ENCODE measurements around the gene MSI2.

The MSI2 gene

DNA sequence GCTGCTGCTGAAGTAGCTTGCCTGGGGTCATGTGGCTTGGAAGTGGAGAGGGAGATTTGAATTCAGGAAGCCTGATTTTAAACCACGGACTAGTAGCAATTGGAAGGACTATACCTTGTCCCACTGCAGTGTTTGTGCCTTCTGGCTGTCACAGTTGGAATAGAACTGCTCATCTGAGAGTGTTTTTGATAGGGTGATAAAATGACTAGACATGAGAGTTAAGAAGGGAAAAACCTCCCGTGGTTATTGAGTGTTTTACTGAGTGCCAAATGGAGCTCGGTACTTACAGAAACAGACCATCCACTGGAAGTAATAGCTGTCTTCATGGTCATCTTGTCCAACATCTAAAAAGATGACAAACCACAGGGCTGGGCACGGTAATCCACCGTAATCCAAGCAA is 70.4 kb downstream of the MSI2 start:
- Histone ChIP-seq H3K36me3 (ENCODE audit: insufficient read depth, low read length) (peaks cover 6% of the 10 kb centered on the region), H3K4me2 (ENCODE audit: low read length) (no peak overlapping the region), H3K9me3 (replicated peaks; ENCODE audit: low read length) (no peaks in the 10 kb centered on the region), H3K4me1 (ENCODE audit: control insufficient read depth, insufficient read depth, low read length) (peaks cover 18% of the 10 kb centered on the region), H3K4me3 (ENCODE audit: low read length) (no peak overlapping the region), H3K9ac (ENCODE audit: low read depth, low read length) (no peak overlapping the region), H3K27me3 (ENCODE audit: control insufficient read depth, insufficient read depth, low read length) (no peaks in the 10 kb centered on the region)

DNA sequence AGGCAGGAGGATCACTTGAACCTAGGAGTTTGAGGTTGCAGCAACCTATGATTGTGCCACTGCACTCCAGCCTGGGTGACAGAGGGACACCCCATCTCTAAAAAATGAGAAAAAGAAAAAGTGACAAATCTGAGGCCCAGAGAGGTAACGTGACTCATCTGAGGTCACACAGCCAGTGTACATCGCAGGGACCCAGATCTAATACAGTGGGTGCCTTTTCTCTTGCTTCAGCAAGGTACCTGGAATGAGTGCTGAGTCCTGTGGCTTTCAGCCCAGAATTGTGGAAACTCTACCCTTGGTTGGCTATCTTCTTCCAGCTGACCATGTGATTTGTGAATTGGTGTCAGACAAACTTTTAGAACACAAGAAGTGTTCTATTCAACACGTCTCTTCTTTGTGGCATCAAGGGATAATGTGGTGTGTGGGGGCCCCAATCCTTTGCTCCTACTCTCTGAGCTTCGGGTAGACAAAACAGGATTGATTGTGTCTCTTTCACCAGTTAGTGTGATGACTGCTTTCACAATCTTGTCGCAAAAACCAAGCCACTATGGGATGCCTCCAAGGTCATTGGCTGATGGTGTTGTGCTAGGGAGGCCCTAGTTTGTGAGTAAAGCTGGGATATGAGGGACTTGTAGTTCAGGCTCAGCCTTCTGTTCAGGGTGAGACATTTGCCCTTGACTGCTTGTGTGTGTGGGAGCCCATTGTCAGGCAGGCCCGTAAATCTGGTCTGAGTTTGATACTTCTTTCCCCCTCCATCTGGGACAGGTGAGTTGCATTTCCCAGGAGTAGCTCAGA is 71.0 kb downstream of the MSI2 start:
- Histone ChIP-seq H3K9me3 (replicated peaks; ENCODE audit: low read length) (no peaks in the 10 kb centered on the region), H3K4me2 (ENCODE audit: low read length) (no peak overlapping the region), H3K4me3 (ENCODE audit: low read length) (no peak overlapping the region), H3K36me3 (ENCODE audit: insufficient read depth, low read length) (peaks cover 6% of the 10 kb centered on the region), H3K4me1 (ENCODE audit: control insufficient read depth, insufficient read depth, low read length) (peaks cover 18% of the 10 kb centered on the region), H3K9ac (ENCODE audit: low read depth, low read length) (no peak overlapping the region), H3K27me3 (ENCODE audit: control insufficient read depth, insufficient read depth, low read length) (no peaks in the 10 kb centered on the region)

DNA sequence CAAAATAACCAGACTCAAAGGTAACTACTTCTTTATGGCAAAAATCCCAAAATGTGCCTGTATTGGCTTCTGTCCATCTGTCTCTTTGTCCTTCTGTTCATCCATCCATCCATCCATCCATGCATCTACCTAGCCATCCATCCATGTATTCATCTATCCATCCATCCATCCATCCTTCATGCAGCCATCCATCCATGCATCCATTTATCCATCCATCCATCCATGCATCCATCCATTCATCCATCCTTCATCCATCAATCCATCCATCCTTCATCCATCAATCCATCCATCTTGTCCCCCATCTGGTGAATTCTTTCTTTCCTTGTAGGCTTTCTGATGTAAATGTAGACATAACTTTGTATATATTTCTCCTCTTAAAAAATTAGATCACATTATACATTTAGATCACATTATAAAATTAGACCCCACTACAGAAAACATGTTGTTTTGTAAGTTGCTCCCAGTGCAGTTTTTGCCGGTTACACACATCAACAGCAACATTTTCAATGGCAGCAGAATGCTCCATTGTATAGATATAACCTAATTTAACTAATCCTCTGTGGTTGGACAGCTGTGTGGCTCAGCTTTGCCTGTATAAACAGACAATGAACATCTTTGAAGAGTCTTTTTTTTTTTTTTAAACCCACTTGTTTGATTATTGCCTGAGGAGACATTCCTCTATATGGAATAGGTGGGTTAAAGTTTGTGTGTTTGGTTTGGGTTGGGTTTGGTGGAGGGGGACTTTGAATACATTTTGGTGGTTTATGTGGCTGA is 72.0 kb downstream of the MSI2 start:
- Histone ChIP-seq H3K36me3 (ENCODE audit: insufficient read depth, low read length) (peaks cover 6% of the 10 kb centered on the region), H3K9me3 (replicated peaks; ENCODE audit: low read length) (no peaks in the 10 kb centered on the region), H3K4me1 (ENCODE audit: control insufficient read depth, insufficient read depth, low read length) (peaks cover 18% of the 10 kb centered on the region), H3K9ac (ENCODE audit: low read depth, low read length) (no peak overlapping the region), H3K4me2 (ENCODE audit: low read length) (no peak overlapping the region), H3K27me3 (ENCODE audit: control insufficient read depth, insufficient read depth, low read length) (no peaks in the 10 kb centered on the region), H3K4me3 (ENCODE audit: low read length) (no peak overlapping the region)

DNA sequence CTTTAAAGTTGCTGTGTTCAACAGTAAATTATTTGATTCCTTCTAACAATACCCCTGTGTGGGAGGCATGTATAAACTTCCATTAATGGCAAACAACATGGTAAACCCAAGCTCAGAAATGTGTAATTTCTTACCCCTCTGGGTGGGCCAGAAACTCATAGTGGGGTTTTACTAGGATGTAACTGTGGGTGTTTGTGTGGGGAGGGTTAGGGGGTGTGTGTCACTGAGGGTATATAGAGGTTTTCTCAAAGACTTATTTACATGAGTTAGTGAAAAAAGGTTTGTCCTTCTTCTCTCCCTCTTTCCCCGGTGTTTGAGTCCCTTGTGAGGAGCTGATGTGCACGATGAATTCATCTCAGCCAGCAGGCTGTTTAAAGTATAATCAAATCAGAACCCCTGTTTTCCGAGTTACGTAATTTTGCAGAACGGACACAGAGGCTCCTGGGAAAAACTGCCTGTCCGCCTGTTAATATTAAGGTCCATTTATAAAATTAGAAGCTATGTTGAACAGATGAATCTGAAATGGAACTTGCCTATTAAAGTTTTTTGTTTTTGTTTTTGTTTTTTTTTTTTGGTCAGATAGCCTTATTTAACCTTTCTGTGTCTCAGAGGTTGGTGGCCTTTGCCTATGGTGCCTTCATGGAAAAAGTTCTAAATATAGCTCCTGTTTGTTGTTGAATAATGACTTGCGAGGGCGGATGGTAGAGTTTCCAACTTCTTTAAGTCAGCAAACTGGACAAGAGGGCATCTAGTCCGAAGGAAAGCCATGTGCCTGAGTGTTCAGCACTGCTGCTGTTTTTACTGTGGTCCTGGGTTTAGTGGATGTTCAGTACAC is 73.3 kb downstream of the MSI2 start:
- peaks cover 18% of the 10 kb centered on the region for H3K4me1 ChIP-seq (ENCODE audit: control insufficient read depth, insufficient read depth, low read length)
- no peak overlapping the region for H3K9ac ChIP-seq (ENCODE audit: low read depth, low read length)
- no peaks in the 10 kb centered on the region for H3K9me3 ChIP-seq (replicated peaks; ENCODE audit: low read length)
- H3K27me3 ChIP-seq (ENCODE audit: control insufficient read depth, insufficient read depth, low read length): no peaks in the 10 kb centered on the region
- peak overlapping the region; percentile 45 for H3K4me2 ChIP-seq (ENCODE audit: low read length)
- peaks cover 2% of the 10 kb centered on the region for H3K36me3 ChIP-seq (ENCODE audit: insufficient read depth, low read length)
- no peak overlapping the region for H3K4me3 ChIP-seq (ENCODE audit: low read length)

DNA sequence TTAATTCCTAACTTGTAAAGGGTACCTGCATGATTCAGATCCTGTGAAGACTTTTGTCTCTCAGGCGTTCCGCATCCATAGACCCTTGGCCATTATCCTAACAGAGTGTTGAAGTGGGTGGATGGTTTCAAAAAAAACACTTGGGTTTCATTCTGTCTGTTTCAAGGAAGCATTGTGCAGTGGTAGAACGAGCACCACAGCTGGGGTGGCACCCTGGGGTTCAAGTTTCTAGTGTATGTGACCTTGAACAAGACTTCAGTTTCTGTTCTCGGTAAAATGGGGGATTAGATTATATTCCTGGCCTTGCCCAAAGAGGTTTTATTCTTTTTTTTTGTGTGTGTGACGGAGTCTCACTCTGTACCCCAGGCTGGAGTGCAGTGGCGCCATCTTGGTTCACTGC is 74.3 kb downstream of the MSI2 start:
- no peaks in the 10 kb centered on the region for H3K36me3 ChIP-seq (ENCODE audit: insufficient read depth, low read length)
- H3K4me1 ChIP-seq (ENCODE audit: control insufficient read depth, insufficient read depth, low read length): peaks cover 18% of the 10 kb centered on the region
- H3K4me3 ChIP-seq (ENCODE audit: low read length): no peak overlapping the region

DNA sequence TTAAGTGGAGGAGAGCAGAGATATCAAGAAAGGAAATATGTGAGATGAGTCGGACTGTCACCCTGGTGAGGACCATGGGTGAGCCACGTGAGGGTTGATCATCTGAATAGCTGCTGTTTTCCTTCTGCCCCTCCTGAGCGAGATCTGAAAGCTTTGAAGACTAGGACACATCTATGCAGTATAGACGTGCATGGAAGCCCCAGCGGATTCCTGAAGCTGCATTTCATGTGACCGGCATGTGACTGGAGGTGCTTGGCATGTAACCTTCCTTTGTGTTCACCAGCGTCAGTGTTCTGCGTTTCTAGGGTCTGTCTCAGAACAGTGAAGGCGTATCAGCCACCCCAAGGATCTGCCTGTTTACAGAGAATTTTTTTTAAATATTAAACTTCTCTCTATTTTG is 75.1 kb downstream of the MSI2 start:
- Histone ChIP-seq H3K9me3 (replicated peaks; ENCODE audit: low read length) (no peaks in the 10 kb centered on the region), H3K36me3 (ENCODE audit: insufficient read depth, low read length) (no peaks in the 10 kb centered on the region), H3K4me1 (ENCODE audit: control insufficient read depth, insufficient read depth, low read length) (peaks cover 18% of the 10 kb centered on the region), H3K4me3 (ENCODE audit: low read length) (no peak overlapping the region), H3K9ac (ENCODE audit: low read depth, low read length) (no peak overlapping the region), H3K27me3 (ENCODE audit: control insufficient read depth, insufficient read depth, low read length) (no peaks in the 10 kb centered on the region), H3K4me2 (ENCODE audit: low read length) (no peak overlapping the region)

More for the DNA sequence above, 74.3 kb downstream of the MSI2 start:
- H3K9ac ChIP-seq (ENCODE audit: low read depth, low read length): no peak overlapping the region
- H3K27me3 ChIP-seq (ENCODE audit: control insufficient read depth, insufficient read depth, low read length): no peaks in the 10 kb centered on the region
- no peaks in the 10 kb centered on the region for H3K9me3 ChIP-seq (replicated peaks; ENCODE audit: low read length)
- no peak overlapping the region for H3K4me2 ChIP-seq (ENCODE audit: low read length)

DNA sequence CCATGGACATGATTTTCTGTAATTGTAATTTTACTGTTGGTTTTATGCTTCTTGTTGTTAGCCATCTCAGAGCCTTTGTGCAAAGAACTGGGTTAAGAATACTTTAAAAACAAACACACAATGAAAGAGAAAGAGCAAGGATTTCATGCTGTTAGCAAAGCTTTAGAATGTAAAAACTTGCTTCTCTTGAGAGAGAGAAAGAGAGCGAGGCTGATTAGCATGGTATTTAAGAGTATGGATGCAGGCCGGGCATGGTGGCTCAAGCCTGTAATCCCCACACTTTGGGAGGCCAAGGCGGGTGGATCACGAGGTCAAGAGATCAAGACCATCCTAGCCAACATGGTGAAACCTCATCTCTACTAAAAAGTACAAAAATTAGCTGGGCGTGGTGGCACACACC is 76.2 kb downstream of the MSI2 start:
- Histone ChIP-seq H3K4me1 (ENCODE audit: control insufficient read depth, insufficient read depth, low read length) (peaks cover 18% of the 10 kb centered on the region), H3K4me2 (ENCODE audit: low read length) (no peak overlapping the region), H3K36me3 (ENCODE audit: insufficient read depth, low read length) (no peaks in the 10 kb centered on the region), H3K9me3 (replicated peaks; ENCODE audit: low read length) (no peaks in the 10 kb centered on the region), H3K9ac (ENCODE audit: low read depth, low read length) (no peak overlapping the region), H3K4me3 (ENCODE audit: low read length) (no peak overlapping the region), H3K27me3 (ENCODE audit: control insufficient read depth, insufficient read depth, low read length) (no peaks in the 10 kb centered on the region)

DNA sequence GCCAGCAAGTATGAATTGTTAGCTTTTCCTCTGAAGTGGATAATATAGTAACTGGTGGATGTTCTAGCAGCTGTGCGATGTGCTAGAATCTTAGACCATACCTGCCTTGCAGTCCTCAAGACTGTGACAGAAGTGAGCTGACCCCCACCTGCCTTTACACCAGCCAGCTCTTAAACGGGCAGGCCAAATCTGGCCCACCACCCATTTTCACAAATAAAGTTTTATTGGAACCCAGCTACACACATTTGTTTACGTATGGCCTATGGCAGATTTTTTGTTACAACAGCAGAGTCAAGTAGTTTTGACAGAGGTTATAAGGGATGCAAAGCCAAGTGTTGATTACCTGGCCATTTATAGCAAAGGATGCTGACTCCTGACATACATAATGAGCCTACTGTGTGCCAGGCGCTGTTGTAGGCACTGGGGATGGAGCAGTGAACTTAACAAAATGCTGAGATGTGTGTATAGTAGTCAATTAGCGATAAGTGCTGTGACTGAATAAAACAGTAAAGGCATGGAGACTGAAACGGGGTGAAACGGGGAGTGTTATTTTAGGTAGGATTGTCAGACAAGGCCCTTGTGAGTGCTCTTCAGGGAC is 79.0 kb downstream of the MSI2 start:
- H3K4me1 ChIP-seq (ENCODE audit: control insufficient read depth, insufficient read depth, low read length): no peaks in the 10 kb centered on the region
- no peaks in the 10 kb centered on the region for H3K27me3 ChIP-seq (ENCODE audit: control insufficient read depth, insufficient read depth, low read length)
- no peaks in the 10 kb centered on the region for H3K36me3 ChIP-seq (ENCODE audit: insufficient read depth, low read length)
- no peaks in the 10 kb centered on the region for H3K9me3 ChIP-seq (replicated peaks; ENCODE audit: low read length)
- H3K4me3 ChIP-seq (ENCODE audit: low read length): no peak overlapping the region
- no peak overlapping the region for H3K4me2 ChIP-seq (ENCODE audit: low read length)
- no peak overlapping the region for H3K9ac ChIP-seq (ENCODE audit: low read depth, low read length)

DNA sequence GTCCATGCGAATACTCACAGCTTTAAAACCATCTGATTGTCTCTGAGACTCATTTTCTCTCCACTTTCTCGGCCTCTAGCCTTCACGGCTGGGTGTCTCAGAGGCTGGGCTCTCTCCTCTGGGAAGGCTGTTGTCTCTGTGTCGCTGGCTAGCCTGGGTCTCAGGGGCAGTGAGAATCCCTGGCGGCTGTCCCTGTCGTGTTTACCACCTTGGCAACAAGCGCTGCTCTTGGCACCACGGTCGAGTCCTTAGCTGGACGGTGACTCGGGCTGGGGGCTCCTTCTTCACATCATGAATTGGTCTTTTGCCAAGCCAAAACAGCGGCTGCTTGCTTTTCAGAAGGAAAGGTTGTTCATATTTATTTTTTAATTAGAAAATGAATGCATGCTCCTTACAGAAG is 81.1 kb downstream of the MSI2 start:
- H3K4me2 ChIP-seq (ENCODE audit: low read length): no peak overlapping the region
- H3K27me3 ChIP-seq (ENCODE audit: control insufficient read depth, insufficient read depth, low read length): no peaks in the 10 kb centered on the region
- H3K9me3 ChIP-seq (replicated peaks; ENCODE audit: low read length): no peaks in the 10 kb centered on the region
- no peak overlapping the region for H3K9ac ChIP-seq (ENCODE audit: low read depth, low read length)
- no peaks in the 10 kb centered on the region for H3K4me1 ChIP-seq (ENCODE audit: control insufficient read depth, insufficient read depth, low read length)
- H3K36me3 ChIP-seq (ENCODE audit: insufficient read depth, low read length): peaks cover 4% of the 10 kb centered on the region
- H3K4me3 ChIP-seq (ENCODE audit: low read length): no peak overlapping the region

DNA sequence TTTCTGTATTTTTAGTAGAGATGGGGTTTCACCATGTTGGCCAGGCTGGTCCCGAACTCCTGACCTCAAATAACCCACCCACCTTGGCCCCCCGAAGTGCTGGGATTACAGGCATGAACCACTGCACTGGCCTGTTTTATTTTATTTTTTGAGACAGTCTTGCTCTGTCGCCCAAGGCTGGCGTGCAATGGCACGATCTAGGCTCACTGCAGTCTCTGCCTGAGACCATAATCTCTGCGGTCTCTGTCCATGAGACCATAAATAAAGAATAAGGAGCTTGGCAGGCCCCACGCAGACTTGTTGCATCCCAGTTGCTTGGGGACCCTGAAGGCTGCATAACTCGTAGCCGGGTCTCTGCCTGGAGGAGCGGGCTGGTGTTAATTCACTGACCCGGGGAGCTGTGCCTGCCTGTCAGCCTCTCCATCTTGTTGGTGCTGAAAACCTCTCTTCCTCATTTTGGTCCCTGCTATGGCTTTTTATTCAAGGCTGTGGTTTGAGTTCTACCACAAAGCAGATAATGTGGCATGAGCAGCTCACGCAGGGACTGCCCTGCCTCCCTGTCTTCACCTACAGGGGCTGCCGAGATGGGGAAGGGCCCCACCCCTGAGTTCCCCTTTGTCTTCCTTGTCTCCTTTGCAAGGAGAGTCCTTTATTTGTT is 82.1 kb downstream of the MSI2 start:
- Histone ChIP-seq H3K4me1 (ENCODE audit: control insufficient read depth, insufficient read depth, low read length) (no peaks in the 10 kb centered on the region), H3K9me3 (replicated peaks; ENCODE audit: low read length) (no peaks in the 10 kb centered on the region), H3K4me3 (ENCODE audit: low read length) (no peak overlapping the region), H3K4me2 (ENCODE audit: low read length) (no peak overlapping the region), H3K36me3 (ENCODE audit: insufficient read depth, low read length) (peaks cover 4% of the 10 kb centered on the region), H3K9ac (ENCODE audit: low read depth, low read length) (no peak overlapping the region), H3K27me3 (ENCODE audit: control insufficient read depth, insufficient read depth, low read length) (no peaks in the 10 kb centered on the region)

Measured in skeletal muscle satellite cell (primary cell).